ENCODE results near the gene RHEX.

- TF ChIP-seq CTCF (IDR thresholded peaks at IDR 0.05) (no peak), POLR2AphosphoS5 (IDR thresholded peaks at IDR 0.05) (no peak), POLR2A (IDR thresholded peaks at IDR 0.05; ENCODE audit: low read depth) (no peak)
These were observed 68.3 kb downstream of the RHEX start for GRCh38 chr1:206121269-206121668.

All from esophagus muscularis mucosa (tissue), 3 donors.